ENCODE data around the gene GPS1. TPM values are rescaled to one million over a fixed set of nuclear protein-coding genes. Genes with fewer than 3 reads are reported as not detected.
A peak's percentile ranks its signal among the peaks of the same experiment; 100 is the strongest.

Gene GPS1
- 115 TPM for total RNA-seq (ENCODE audit: unreplicated experiment)
- long read RNA-seq, transcript GPS1-226 (13 exons, 1,839 nt), result minor isoform, 6 of 150 reads
- long read RNA-seq, transcript GPS1-208 (13 exons, 1,874 nt), result major isoform, 96 of 150 reads
- long read RNA-seq, transcript GPS1-201 (13 exons, 1,842 nt), result minor isoform, 15 of 150 reads
- long read RNA-seq, partial matches to known transcripts, result 8 of 150 reads
- long read RNA-seq, other reads (novel, unspliced or antisense), result 21 of 150 reads

- no peak for TF ChIP-seq CTCF (IDR thresholded peaks at IDR 0.05; ENCODE audit: partially characterized antibody, unreplicated experiment)
- no peaks in the 10 kb centered on the region for H3K36me3 Mint-ChIP-seq (ENCODE audit: unreplicated experiment)
- peaks cover 1% of the 10 kb centered on the region for H3K27me3 Mint-ChIP-seq (ENCODE audit: unreplicated experiment)
- peak within 1 kb of the TSS; percentile 52 for H3K27ac Mint-ChIP-seq (ENCODE audit: unreplicated experiment)
- H3K9me3 Mint-ChIP-seq (ENCODE audit: unreplicated experiment), result no peaks in the 10 kb centered on the region
- DNase-seq, result peak; percentile 88
- H3K4me3 Mint-ChIP-seq (ENCODE audit: unreplicated experiment), result peak within 1 kb of the TSS; percentile 87
- no peaks in the 10 kb centered on the region for H3K4me1 Mint-ChIP-seq (ENCODE audit: low read depth, unreplicated experiment)
Measured at GRCh38 chr17:82051776-82052637, at the start of gene GPS1, which contains the start of gene RFNG. GPS1 (plus strand) TSS chr17:82051898; CDS start chr17:82051932, 34 bp downstream. RFNG (minus strand) TSS chr17:82051811; CDS start chr17:82051766, 45 bp downstream.

- TF ChIP-seq CTCF (IDR thresholded peaks at IDR 0.05; ENCODE audit: partially characterized antibody, unreplicated experiment), result no peak
- peaks cover 14% of the 10 kb centered on the region for H3K4me1 Mint-ChIP-seq (ENCODE audit: low read depth, unreplicated experiment)
- no peak overlapping the region for H3K4me3 Mint-ChIP-seq (ENCODE audit: unreplicated experiment)
- H3K27ac Mint-ChIP-seq (ENCODE audit: unreplicated experiment), result no peak overlapping the region
- DNase-seq, result peak; percentile 30
- H3K36me3 Mint-ChIP-seq (ENCODE audit: unreplicated experiment), result no peaks in the 10 kb centered on the region
- H3K9me3 Mint-ChIP-seq (ENCODE audit: unreplicated experiment), result peaks cover 5% of the 10 kb centered on the region
- peaks cover 5% of the 10 kb centered on the region for H3K27me3 Mint-ChIP-seq (ENCODE audit: unreplicated experiment)
Measured at GRCh38 chr17:82003411-82004381, 48.0 kb upstream of the GPS1 start.

- no peak overlapping the region for H3K4me3 Mint-ChIP-seq (ENCODE audit: unreplicated experiment)
- H3K36me3 Mint-ChIP-seq (ENCODE audit: unreplicated experiment), result no peaks in the 10 kb centered on the region
- peaks cover 13% of the 10 kb centered on the region for H3K4me1 Mint-ChIP-seq (ENCODE audit: low read depth, unreplicated experiment)
- peak; percentile 17 for DNase-seq
- peaks cover 5% of the 10 kb centered on the region for H3K9me3 Mint-ChIP-seq (ENCODE audit: unreplicated experiment)
- TF ChIP-seq CTCF (IDR thresholded peaks at IDR 0.05; ENCODE audit: partially characterized antibody, unreplicated experiment), result no peak
- H3K27ac Mint-ChIP-seq (ENCODE audit: unreplicated experiment), result no peak overlapping the region
- H3K27me3 Mint-ChIP-seq (ENCODE audit: unreplicated experiment), result peaks cover 5% of the 10 kb centered on the region
Measured at GRCh38 chr17:82004517-82005455, 46.9 kb upstream of the GPS1 start.

GRCh38 chr17:82005701-82006348 is 45.9 kb upstream of the GPS1 start:
- Mint-ChIP-seq H3K4me3 (ENCODE audit: unreplicated experiment) (peak overlapping the region; percentile 60), H3K36me3 (ENCODE audit: unreplicated experiment) (no peaks in the 10 kb centered on the region), H3K27me3 (ENCODE audit: unreplicated experiment) (peaks cover 5% of the 10 kb centered on the region), H3K9me3 (ENCODE audit: unreplicated experiment) (peaks cover 5% of the 10 kb centered on the region), H3K27ac (ENCODE audit: unreplicated experiment) (peak overlapping the region; percentile 81), H3K4me1 (ENCODE audit: low read depth, unreplicated experiment) (peaks cover 11% of the 10 kb centered on the region)
- no peak for DNase-seq
- TF ChIP-seq CTCF (IDR thresholded peaks at IDR 0.05; ENCODE audit: partially characterized antibody, unreplicated experiment), result no peak

Data from glutamatergic neuron (in vitro differentiated cells).